HG03460 (cell line): ENCODE results near the gene CLCNKA.
"Not testable (repeated sequence)": the region's sequence is repeated elsewhere in the genome, so short reads cannot be mapped to it uniquely, and the experiment has no call there.

Experiments
- ATAC-seq: cut with Tn5 transposase; IDR thresholded peaks from one replicate; pipeline ENCODE4 v1.9.1; 2021; ENCODE audit not compliant: unreplicated experiment

CLCNKA gene

GRCh38 chr1:16061989-16062686 lies 40.3 kb downstream of the CLCNKA start:
- not testable (repeated sequence) for ATAC-seq

- not testable (repeated sequence) for ATAC-seq
These were observed 40.8 kb downstream of the CLCNKA start for GRCh38 chr1:16062687-16063075.

DNA sequence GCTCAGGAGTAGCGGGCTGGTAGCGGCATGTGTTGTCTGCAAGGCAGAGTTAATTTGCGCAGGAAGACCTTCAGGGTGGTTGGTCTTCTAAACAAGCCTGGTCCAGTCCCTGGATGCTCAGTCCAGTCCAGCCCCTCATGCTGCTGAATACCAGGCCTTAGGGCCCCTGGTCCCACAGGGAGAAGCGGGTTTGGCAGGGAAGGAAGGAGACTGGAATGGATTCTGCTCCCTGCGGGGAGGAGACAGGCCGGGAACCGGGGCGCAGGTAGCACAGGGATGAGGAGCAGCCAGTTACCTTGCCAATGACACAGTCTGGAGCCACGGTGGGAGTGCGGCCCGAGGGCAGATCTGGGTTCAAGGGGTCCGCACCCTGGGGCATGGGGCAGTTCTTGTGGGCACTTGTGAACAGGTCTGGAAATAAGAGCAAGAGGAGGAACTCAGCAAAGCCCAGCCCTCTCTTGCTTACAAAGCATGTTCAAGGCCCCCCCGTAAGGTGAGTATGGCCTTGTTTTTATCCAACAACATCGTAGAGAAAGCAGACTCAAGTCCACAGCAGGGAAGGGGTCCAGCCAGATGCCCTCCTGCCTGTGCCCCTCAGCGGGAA lies 41.5 kb downstream of the CLCNKA start:
- no peak for ATAC-seq

- ATAC-seq, result no peak
These were observed 42.1 kb downstream of the CLCNKA start for GRCh38 chr1:16063921-16064320.

GRCh38 chr1:16064536-16065268 lies 42.9 kb downstream of the CLCNKA start:
- no peak for ATAC-seq

DNA sequence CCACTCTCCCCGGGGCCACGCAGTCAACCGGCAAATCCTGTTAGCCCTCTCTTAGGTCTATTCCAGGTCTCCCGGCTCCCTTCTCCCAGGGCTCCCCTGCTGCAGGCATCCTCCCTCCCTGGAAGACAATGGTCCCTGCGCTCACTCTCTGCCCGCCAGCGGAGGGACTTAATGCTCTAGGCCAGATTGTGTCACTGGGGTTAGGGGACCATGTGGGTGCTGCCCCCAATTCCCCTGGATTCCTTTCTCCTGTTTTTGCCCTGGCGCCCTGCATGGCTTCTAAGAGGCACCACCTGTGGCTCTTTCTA lies 43.4 kb downstream of the CLCNKA start:
- ATAC-seq, result no peak

DNA sequence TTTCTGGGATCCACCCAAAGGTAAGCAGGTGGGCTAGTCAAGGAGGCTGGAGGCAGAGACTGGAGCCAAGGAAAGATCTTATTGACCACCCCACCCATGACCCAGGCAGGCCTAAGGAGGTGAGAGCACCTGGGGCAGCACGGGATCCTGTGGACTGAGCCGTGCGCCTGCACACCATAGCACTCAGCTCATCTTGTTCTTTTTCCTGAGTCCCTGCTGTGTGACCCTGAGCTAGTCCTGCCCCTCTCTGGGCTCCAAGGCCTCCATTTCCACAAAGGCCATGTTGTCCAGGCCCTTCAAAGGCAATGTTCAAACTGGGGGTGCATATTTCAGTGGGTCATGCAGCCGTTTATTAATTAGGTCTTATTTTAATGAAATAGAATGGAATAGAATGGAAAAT lies 44.4 kb downstream of the CLCNKA start:
- no peak for ATAC-seq

DNA sequence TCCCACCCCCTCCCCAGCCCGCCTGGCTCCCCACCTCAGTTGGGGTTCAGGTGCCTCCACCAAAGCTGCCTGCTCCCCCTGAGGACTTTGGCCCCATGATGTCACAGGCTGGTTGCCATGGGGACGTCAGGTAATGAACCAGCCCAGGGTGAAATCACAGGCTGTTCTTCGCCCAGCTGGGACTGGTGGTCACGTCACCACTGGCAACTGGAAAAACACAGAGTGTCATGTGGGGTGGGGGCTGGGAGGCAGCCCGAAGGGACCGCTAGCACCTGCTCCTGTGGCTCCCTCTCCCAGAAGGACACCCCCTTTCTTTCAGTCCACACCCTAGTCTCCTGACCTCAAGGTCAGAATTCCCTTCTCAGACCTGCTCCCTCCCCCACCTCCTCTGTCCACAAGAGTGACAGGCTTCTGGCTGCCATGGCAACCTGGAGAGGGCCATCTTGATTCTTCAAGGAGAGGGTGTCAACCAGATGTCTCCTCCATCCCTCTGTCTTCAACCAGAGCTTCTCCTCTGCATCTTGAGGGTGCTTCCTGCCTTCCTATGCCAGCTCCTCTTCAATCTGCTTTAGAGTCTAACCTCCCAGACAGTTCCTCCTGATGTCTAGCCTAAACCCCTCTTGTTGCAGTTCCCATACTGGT lies 45.4 kb downstream of the CLCNKA start:
- no peak for ATAC-seq

GRCh38 chr1:16067933-16068332 lies 46.1 kb downstream of the CLCNKA start:
- no peak for ATAC-seq

DNA sequence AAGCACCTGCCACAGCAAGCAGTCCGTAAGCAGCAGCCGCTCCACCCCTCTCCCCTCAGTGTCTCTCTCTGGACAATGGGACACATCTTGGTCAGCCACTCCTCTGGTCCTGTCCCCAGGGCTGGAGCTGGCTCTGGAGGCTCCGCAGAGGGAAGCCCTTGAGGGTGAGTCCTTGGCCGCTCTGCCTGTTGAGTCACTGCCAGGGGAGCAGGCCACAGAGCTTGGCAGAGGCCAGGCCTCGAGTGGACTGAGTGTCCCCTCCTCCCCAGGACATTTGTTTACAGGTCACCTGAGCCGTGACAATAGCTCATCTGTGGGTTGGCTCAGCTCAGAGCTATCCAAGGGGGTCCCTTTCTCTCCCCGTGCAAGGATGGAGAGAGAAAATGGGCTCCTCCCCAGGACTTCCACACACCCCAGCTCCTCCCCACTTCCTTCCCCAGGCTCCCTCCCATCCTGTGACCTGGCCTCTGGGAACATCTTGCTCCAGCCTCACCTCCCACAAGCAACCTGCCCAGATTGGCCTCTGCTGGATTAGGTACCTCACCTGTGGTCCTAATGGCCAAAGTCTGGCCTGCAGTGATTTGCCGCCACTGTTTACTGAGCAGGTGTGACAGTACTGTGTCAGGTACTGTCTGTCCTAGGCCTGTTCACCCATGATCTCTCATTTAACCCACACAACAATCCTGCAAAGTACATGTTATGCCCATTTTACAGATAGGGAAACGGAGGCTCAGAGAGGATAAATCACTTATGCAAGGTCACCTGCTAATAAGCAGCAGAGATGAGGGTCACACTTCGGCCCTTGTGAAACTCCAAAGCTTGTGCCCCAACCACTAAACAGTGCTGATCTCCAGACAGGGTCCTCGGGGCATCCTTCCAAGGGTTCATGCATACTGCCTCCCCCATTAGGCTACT lies 46.8 kb downstream of the CLCNKA start:
- ATAC-seq, result no peak

DNA sequence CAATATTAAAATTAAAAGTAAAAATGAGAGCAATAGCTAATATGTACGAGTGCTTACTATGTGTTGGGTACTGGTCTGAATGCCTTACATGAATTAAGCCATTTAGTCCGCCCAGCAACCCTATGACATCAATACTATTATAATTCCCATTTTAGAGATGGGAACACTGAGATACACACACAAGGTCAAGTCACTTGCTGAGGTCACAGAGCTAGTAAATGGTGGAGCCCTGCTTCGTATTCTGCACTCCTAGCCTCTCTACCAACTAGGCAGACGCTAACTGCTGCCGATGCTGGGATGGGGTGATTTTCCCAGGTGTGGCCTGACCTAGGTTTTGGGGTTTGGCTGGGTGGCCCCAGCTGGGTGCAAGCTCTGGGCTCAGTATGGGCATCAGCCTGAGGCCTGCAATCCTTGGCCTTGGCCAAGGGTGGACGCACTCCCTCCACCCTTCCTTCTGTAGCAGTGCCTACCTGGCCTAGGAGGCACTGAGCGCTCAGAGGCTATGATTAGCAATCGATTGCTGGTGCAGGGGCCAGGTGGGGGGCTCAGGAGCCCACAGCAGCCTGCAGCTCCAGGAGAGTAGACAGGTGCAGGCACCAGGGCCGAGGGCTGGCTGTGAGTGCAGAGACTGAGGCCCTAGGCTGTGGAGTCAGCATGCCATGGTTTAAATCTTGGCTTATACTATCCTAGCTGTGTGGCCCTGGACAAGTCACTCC lies 49.0 kb downstream of the CLCNKA start:
- no peak for ATAC-seq

DNA sequence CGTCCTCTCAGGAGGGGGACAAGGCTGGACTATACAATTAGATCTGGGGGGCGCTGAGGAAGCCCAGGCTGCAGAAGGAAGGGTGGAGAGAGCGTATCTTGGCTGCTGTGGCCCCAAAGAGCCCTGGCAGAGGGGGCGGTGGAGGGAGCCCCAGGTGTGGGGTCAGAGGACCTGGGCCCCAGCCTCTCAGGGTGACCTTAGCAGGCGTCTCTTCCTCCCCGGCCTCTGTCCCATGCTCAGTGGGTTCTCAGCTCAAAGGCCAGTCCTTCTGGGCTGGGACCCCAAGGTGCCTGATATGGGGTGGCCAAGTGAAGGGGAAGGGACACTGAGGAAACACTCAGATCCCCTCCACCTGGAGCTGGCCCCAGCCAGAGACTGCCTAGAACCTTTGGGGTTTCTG lies 49.8 kb downstream of the CLCNKA start:
- ATAC-seq, result no peak

DNA sequence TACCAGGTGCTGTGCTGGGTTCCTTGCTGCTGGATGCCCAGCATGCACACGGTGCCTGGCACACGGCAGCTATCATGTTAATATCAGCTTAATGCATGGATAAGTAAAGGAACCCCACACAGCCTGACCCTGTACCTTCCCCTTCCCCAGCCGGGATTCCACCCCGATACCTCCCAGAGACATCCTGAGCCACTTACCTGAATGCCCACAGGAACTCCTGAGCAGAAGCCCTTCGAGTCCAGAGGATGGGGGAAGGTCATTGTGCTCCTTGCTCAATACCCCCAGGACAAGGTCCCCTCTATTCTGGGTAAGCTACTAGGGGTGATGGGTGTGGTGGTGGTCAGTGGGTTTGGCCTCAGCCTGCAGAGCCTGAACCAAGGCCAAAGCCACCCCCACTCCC lies 50.3 kb downstream of the CLCNKA start:
- ATAC-seq, result no peak

- no peak for ATAC-seq
These were observed 51.0 kb downstream of the CLCNKA start for GRCh38 chr1:16072616-16073484.

DNA sequence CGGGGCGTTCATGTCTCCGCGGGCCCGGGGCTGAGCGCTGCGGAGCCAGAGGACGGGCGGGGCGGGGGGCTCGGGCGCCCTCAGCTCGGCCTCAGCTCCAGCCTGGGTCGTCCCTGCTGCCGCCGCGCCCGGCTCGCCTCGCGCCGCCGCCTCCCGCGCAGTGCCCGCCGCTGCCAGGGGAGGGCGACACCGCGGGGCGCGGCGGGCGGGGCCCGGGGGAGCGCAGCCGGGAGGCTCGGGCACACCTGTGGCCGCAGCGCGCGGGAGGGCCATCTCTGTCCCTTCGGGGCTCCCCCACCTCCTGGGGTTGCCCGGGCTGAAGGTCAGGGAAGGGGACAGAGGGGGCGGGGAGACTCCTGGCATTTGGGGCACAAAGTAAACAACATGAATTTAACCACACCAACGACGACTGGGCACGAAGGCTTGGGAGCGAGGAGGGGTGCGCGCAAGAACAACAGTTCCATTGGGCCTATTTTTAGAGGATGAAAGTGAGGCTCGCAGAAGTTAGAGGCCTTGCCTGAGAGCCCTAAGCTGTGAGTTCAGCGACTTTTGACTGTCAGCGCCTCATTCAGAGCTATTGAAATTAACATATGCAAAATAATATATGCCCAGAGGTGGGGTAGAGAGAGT lies 51.8 kb downstream of the CLCNKA start, which contains the start of gene FAM131C:
Gene FAM131C (minus strand): TSS at position 162 of the 630 bp plus-strand sequence. CDS start 209 bp downstream, outside the sequence.
- no peak for ATAC-seq

DNA sequence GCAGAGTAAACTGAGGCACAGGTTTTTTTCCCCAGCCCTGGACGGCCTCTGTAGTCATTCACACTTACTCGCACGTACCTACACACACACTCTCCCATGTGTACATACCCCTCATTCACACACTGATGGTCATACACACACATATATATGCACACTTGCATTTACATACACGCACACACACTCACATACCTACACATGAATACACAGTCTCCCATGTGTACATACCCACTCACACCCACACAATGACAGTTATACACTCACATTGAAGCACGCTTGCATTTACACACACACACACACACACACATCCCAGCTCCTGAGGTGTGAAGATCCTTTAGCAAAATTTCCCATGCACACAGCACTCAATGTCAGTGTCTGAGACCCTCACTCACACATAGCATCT lies 52.4 kb downstream of the CLCNKA start:
- ATAC-seq, result no peak

- no peak for ATAC-seq
These were observed 53.6 kb downstream of the CLCNKA start for GRCh38 chr1:16075337-16076030.
